HUES48 (cell line): ENCODE data around the gene THEMIS.

Experiments
- H3K27ac ChIP-seq: one replicate; pipeline ENCODE4 v1.7.0; 2013; ENCODE audit warnings: low read depth, low read length, inconsistent platforms
- H3K27me3 ChIP-seq: 2 replicates; pipeline ENCODE4 v1.6.1; 2013; ENCODE audit warnings: mild to moderate bottlenecking, low read length; ENCODE audit not compliant: control insufficient read depth, insufficient read depth
- H3K36me3 ChIP-seq: 2 replicates; pipeline ENCODE4 v1.6.1; 2013; ENCODE audit warnings: low read length; ENCODE audit not compliant: control insufficient read depth, insufficient read depth
- H3K4me1 ChIP-seq: 2 replicates; pipeline ENCODE4 v1.6.1; 2013; ENCODE audit warnings: mild to moderate bottlenecking, low read length; ENCODE audit not compliant: control insufficient read depth, insufficient read depth
- H3K4me3 ChIP-seq: 2 replicates; pipeline ENCODE4 v1.5.1; 2013; ENCODE audit warnings: mild to moderate bottlenecking, low read depth, low read length
- H3K9ac ChIP-seq: 2 replicates; pipeline ENCODE4 v1.6.1; 2013; ENCODE audit warnings: mild to moderate bottlenecking, low read depth, low read length, moderate library complexity
- H3K9me3 ChIP-seq: 2 replicates; pipeline ENCODE4 v1.6.1; 2013; ENCODE audit warnings: low read length; ENCODE audit not compliant: control insufficient read depth, insufficient read depth

Gene THEMIS

GRCh38 chr6:127727260-127727953 is 173.5 kb downstream of the THEMIS start:
- H3K27me3 ChIP-seq = no peaks in the 10 kb centered on the region
- no peaks in the 10 kb centered on the region for H3K9me3 ChIP-seq
- no peak overlapping the region for H3K9ac ChIP-seq
- no peak overlapping the region for H3K27ac ChIP-seq
- H3K4me3 ChIP-seq = no peak overlapping the region
- no peaks in the 10 kb centered on the region for H3K4me1 ChIP-seq
- no peaks in the 10 kb centered on the region for H3K36me3 ChIP-seq

GRCh38 chr6:127725821-127726220 is 175.0 kb downstream of the THEMIS start:
- Histone ChIP-seq H3K4me1 (no peaks in the 10 kb centered on the region), H3K9ac (no peak overlapping the region), H3K36me3 (no peaks in the 10 kb centered on the region), H3K27ac (no peak overlapping the region), H3K4me3 (no peak overlapping the region), H3K27me3 (no peaks in the 10 kb centered on the region), H3K9me3 (no peaks in the 10 kb centered on the region)

- Histone ChIP-seq H3K9ac (no peak overlapping the region), H3K4me1 (no peaks in the 10 kb centered on the region), H3K36me3 (no peaks in the 10 kb centered on the region), H3K27me3 (no peaks in the 10 kb centered on the region), H3K27ac (no peak overlapping the region), H3K4me3 (no peak overlapping the region), H3K9me3 (no peaks in the 10 kb centered on the region)
These were observed 182.2 kb downstream of the THEMIS start for GRCh38 chr6:127718694-127719093.

GRCh38 chr6:127717384-127717783 is 183.5 kb downstream of the THEMIS start:
- Histone ChIP-seq H3K27ac (no peak overlapping the region), H3K36me3 (no peaks in the 10 kb centered on the region), H3K9ac (no peak overlapping the region), H3K4me1 (no peaks in the 10 kb centered on the region), H3K9me3 (no peaks in the 10 kb centered on the region), H3K4me3 (no peak overlapping the region), H3K27me3 (no peaks in the 10 kb centered on the region)

GRCh38 chr6:127716465-127716864 is 184.4 kb downstream of the THEMIS start:
- no peak overlapping the region for H3K27ac ChIP-seq
- H3K9ac ChIP-seq = no peak overlapping the region
- no peaks in the 10 kb centered on the region for H3K27me3 ChIP-seq
- H3K36me3 ChIP-seq = no peaks in the 10 kb centered on the region
- no peak overlapping the region for H3K4me3 ChIP-seq
- H3K9me3 ChIP-seq = no peaks in the 10 kb centered on the region
- no peaks in the 10 kb centered on the region for H3K4me1 ChIP-seq

GRCh38 chr6:127710668-127711067 is 190.2 kb downstream of the THEMIS start:
- H3K36me3 ChIP-seq = no peaks in the 10 kb centered on the region
- no peak overlapping the region for H3K27ac ChIP-seq
- H3K9ac ChIP-seq = no peak overlapping the region
- H3K9me3 ChIP-seq = no peaks in the 10 kb centered on the region
- H3K4me1 ChIP-seq = no peaks in the 10 kb centered on the region
- no peaks in the 10 kb centered on the region for H3K27me3 ChIP-seq
- no peak overlapping the region for H3K4me3 ChIP-seq

- H3K4me1 ChIP-seq = no peaks in the 10 kb centered on the region
- H3K27me3 ChIP-seq = no peaks in the 10 kb centered on the region
- no peak overlapping the region for H3K27ac ChIP-seq
- no peaks in the 10 kb centered on the region for H3K36me3 ChIP-seq
- H3K4me3 ChIP-seq = no peak overlapping the region
- H3K9me3 ChIP-seq = no peaks in the 10 kb centered on the region
- H3K9ac ChIP-seq = no peak overlapping the region
These were observed 194.6 kb downstream of the THEMIS start for GRCh38 chr6:127706216-127706615.

GRCh38 chr6:127695108-127695507 is 205.8 kb downstream of the THEMIS start:
- Histone ChIP-seq H3K27me3 (no peaks in the 10 kb centered on the region), H3K9ac (no peak overlapping the region), H3K4me3 (no peak overlapping the region), H3K4me1 (no peaks in the 10 kb centered on the region), H3K27ac (no peak overlapping the region), H3K9me3 (no peaks in the 10 kb centered on the region), H3K36me3 (no peaks in the 10 kb centered on the region)

- H3K4me3 ChIP-seq = no peak overlapping the region
- no peak overlapping the region for H3K27ac ChIP-seq
- no peaks in the 10 kb centered on the region for H3K9me3 ChIP-seq
- no peak overlapping the region for H3K9ac ChIP-seq
- no peaks in the 10 kb centered on the region for H3K27me3 ChIP-seq
- H3K36me3 ChIP-seq = no peaks in the 10 kb centered on the region
- no peaks in the 10 kb centered on the region for H3K4me1 ChIP-seq
These were observed 209.7 kb downstream of the THEMIS start for GRCh38 chr6:127691146-127691545.

- Histone ChIP-seq H3K9ac (no peak overlapping the region), H3K36me3 (no peaks in the 10 kb centered on the region), H3K27ac (no peak overlapping the region), H3K4me1 (no peaks in the 10 kb centered on the region), H3K4me3 (no peak overlapping the region), H3K27me3 (no peaks in the 10 kb centered on the region), H3K9me3 (no peaks in the 10 kb centered on the region)
These were observed 210.3 kb downstream of the THEMIS start for GRCh38 chr6:127690588-127690987.

- Histone ChIP-seq H3K36me3 (no peaks in the 10 kb centered on the region), H3K27me3 (no peaks in the 10 kb centered on the region), H3K9me3 (no peaks in the 10 kb centered on the region), H3K9ac (no peak overlapping the region), H3K4me3 (no peak overlapping the region), H3K27ac (no peak overlapping the region), H3K4me1 (no peaks in the 10 kb centered on the region)
These were observed 210.8 kb downstream of the THEMIS start for GRCh38 chr6:127690092-127690491.
